Renal cortex interstitium (tissue), 11 donors: ENCODE results near the gene HJV. TPM values are rescaled to one million over a fixed set of nuclear protein-coding genes. Genes with fewer than 3 reads are reported as not detected.
"Not testable (repeated sequence)": the region's sequence is repeated elsewhere in the genome, so short reads cannot be mapped to it uniquely, and the experiment has no call there.

ENCODE experiments used
- DNase-seq, 11 donors: peaks; one replicate each; pipeline ENCODE4 v3.0.0-alpha.2; 2013; ENCODE audit warnings: low read depth in 9 of 11, low spot score in 4 of 11; ENCODE audit errors: extremely low read depth in 1 of 11
- polyA plus RNA-seq, 3 donors: library from polyadenylated mRNA; unstranded; fragments of 120-200 nt; gene quantifications; one replicate each; pipeline ENCODE4 v1.2.1, GENCODE V29; 2013; ENCODE audit not compliant: insufficient read length in 3 of 3

Gene HJV
- polyA plus RNA-seq, 3 donors = 0.15 to 0.20 TPM; not detected in 1

DNA sequence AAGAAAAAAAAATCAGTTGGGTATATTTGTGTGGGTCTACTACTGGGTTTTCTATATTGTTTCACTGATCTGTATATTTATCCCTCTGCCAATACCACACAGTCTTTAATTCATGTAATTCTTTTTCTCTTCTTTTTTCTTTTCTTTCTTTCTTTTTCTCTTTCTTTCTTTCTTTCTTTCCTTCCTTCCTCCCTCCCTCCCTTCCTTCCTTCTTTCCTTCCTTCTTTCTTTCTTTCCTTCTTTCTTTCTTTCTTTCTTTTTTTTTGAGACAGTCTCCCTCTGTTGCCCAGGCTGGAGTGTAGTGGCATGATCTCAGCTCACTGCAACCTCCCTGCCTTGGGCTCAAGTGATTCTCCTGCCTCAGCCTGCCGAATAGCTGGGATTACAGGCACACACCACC lies 5.1 kb upstream of the HJV start:
- not testable (repeated sequence) for DNase-seq

DNA sequence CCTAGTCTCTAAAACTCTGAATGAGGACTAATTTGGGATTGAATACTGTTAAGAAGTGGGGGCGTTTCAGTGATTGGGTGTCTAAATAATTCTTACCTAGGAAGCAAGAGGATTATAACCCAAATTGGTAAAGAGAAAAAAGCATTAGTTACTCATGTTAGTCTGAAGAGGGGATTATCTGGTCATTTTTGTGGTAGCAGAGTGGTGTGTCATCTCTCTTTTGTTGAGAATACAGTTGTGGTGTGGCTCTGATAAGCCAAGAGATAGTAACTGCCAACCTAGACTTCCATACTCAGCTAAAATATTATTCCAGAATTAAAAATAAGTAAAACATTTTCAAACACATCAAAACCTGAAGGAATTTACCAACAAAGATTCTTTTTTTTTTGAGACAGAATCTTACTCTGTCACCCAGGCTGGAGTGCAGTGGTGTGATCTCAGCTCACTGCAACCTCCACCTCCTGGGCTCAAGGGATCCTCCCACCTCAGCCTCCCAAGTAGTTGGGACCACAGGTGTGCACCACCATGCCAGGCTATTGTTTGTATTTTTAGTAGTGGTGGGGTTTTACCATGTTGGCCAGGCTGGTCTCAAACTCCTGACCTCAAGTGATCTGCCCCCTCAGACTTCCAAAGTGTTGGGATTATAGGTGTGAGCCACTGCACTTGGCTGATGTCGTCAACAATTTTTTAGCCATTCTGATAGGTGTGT lies 4.4 kb upstream of the HJV start:
- DNase-seq = not testable (repeated sequence)

DNA sequence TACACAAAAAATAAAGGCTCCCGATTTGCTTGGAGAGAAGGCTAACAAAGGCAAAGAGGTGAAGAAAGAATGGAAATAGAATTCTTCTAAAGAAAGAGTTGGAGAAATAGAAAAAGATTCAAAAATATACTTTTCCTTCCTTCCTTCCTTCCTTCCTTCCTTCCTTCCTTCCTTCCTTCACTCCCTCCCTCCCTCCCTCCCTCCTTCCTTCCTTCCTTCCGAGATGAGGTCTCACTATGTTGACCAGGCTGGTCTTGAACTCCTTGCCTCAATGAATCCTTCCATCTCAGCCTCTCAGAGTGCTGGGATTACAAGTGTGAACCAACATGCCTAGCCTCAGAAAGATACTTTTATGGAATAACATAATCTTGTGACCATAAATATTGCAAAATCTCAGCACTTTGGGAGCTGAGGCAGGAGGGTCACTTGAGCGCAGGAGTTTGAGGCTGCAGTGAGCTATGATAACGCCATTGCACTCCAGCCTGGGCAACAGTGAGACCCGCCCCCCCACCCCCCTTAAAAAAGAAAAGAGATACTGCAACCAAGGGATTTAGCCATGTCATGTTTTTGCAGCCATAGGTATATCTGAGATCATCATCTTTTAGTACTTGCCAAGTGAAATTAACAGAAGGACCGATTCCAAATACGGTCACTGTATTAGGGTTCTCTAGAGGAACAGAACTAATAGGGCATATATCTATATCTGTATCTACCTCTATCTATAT lies 1.0 kb upstream of the HJV start:
- DNase-seq = no peak

DNA sequence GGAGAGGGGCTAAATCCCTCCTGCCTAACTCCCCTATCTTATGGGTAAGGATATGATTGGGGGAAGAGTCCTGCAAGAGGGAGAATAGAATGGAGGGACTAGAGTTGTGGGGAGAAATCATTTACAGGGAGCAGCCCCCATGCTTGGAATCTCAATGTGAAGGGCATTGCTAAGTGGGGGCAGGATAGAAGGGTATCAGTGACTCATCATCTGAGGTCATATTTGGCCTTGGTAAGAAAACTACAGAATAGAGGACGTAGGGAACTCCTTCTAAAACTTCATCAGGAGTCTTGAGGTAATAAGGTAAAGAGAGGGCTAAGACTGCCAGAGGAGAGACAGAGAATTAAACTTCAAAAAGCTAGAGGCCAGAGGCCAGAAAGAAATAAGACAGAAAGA lies 487 bp downstream of the HJV start:
- DNase-seq = no peak

DNA sequence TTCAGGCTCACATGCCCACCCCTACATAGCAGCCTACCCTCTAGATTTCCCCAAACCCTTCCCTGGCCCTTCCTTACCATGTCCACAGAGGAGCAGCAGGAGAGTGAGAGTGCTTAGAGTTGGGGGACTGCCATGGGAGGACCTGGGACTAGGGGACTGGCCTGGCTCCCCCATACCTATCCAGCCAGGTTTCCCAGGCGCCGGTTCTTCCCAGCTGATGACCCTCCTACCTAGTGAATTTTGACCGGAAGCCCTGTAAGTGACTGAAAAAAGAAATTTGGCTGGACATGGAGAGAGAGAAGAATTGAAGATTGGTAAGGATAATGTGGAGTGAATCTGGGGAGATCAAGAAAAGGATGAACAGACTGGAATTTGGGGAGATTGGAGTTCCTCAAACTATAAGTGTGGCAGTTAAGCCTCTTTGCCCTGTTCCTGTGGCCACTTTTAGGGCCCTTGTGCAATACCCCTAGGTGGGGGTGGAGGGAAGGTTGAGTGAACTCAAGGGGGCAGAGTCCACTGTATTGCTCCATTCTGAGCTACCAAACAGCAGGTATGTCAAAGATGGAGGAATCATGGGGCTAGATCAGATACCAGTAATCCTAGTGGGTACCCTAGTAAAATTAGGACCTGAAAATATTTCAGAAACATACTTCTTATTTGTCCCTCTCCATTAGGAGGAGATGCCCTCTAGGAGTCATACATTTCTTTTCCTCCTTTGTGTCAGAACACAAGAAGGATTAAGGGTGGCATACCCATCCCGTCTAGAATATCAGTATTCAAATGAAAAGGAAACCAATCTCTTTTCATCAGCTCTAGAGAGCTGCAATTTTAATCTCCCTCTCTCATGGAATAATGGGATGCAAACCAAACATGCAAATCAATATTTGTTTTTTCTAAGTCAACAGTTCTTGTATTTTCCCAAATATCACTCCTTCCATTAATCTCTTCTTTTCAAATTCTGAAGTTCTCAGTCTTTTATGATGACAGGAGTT lies 1.2 kb downstream of the HJV start:
- DNase-seq = no peak

DNA sequence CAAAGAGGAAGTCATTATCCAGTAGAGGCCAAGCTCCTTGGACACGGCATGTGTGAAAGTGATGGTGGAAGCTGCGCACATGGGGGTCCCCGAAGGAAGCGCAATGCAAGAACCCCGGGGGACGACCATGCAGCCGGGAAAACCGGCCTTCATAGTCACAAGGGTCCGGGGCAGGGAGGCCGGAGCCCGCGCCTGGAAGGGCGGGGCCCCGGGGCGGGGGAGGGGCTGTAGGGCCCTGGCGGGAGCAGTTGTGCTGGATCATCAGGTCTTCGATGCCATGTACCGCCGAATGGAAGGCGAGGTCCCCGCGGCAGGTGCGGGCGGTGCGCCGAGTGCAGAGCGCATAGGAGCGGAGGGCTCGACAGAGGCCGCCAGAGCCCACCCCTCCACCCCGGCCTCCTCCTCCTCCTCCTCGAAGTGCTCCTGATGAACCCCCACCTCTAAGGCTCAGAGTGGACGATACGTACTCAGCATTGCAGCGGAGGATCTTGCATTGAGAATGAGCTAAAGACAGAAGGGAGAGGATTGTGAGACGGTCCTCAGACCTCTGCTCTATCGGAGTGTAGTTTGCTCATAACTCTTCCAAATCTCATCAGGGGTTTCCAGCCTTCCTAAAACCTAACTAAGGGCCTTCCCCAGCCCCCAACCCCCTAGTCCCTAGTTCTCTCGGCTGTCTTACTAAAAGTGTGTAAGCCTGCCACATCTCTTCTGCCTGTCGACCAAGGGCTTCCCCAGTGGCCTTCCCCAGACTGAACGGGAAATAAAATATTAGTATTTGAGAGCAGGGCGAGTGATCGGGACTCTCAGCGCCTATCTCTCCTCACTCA lies 2.1 kb downstream of the HJV start:
- no peak for DNase-seq

DNA sequence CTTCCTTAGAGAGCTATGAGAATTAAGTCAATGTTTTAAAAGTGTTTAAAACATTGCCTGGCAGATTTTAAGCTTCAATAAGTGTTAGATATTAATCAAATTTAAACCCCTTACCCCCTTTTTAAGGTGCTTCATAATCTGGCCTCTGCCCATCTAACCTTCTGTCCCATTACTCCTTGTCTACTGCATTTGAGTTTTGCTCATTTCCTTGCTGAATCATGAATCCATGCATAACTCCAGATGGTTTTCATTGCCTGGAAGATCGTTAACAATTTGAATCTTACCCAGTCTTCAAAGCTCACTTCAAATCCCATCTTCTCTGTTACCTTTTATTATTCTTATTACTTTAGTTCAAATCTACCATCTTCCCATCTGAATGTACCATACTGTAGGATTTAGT lies 4.6 kb downstream of the HJV start:
- DNase-seq = no peak

DNA sequence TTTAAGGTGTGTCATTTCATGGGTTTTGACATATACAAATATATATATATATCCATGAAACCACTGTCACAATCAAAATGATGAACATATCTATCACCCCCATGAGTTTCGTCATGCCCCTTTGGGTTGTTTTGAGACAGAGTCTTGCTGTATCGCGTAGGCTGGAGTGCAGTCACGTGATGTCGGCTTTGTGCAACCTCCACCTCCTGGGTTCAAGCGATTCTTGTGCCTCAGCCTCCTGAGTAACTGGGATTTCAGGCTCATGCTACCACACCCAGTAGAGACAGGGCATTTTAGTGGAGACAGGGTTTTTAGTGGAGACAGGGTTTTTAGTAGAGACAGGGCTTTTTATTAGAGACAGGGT lies 8.0 kb downstream of the HJV start:
- DNase-seq = no peak

DNA sequence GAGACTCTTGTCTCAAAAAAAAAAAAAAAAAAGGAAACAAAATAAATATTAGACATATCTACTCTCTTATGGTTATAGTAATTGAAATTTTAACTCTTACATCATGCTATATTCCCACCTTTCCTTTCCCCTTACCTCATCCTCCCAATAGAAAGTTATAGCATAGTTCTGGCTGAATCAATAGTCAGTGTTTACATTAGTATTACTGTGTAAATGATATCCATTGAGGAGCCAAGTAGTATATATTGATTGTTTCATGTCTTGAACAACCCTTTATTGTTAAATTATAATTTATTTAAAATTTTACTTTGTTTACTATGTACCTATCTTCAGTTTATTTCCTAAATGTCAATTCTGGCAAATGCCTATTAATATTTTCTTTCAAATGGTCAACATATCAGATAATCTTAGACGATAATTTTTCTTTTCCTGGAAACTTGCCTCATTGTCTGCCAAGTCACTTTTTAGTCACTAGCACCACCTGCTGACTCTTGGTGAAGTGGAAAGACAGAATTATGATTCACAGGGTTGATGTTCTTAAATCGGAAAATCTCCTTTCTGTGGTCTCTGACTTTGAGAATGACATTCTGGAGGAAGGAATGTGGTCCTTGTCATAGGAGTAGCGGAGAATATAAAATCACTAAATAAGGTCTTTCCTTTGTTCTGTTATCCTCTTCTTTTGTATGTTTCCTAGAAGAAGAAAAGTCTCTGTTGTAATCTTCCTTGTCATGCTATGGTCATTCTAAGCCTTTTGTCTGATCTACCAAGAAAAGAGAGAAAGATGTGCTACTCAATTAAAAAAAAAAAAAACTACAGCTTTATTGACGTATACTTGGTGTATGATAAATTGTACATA lies 8.6 kb downstream of the HJV start:
- DNase-seq = peak in 3 of 11 donors; percentile 60 to 74 (median 62)

DNA sequence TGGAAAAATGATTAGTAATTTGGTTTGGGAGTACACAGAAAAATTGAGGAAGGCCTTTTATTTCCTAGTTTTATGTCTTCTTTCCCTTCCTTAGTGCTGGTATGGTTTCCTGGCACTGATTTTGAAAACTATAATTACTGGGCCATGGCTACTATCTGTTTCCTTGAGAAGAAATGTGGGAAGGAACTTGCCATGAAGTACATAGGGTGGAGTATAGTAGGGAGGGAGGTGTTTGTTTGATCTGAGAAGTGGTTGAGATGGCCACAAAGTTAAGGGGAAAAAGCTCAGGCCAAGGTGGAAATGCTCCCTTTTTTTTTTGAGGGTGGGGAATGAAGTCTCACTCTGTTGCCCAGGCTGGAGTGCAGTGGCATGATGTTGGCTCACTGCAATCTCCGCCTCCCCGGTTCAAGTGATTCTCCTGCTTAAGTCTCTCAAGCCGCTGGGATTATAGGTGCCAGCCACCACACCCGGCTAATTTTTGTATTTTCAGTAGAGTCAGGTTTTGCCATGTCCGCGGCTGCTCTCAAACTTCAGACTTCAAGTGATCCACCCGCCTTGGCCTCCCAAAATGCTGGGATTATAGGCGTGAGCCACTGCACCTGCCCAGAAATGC lies 11.3 kb downstream of the HJV start:
- DNase-seq = no peak

DNA sequence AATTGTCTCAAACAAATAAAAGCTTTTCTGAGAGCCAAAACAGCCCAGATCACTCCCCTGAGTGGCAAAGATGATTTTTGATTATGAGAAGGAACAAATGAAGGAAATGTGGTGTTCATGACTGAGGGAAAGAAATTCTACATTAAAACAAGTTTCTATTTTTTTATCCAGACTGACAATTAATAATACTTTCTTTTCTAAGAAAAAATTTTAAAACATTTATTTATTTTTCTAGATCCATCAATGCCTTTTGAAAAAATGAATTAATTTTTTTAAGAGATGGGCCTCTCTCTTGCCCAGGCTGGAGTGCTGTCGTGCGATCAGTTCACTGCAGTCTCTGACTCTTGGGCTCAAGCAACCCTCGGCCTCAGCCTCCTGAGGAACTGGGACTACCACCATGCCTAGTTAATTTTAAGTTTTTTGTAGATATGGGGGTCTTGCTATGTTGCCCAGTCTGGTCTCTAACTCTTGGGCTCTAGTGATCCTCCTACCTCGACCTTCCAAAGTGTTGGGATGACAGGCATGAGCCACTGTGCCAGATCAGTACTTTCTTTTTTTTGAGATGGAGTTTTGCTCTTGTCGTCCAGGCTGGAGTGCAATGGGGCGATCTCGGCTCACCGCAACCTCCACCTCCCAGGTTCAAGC lies 13.9 kb downstream of the HJV start:
- no peak for DNase-seq

DNA sequence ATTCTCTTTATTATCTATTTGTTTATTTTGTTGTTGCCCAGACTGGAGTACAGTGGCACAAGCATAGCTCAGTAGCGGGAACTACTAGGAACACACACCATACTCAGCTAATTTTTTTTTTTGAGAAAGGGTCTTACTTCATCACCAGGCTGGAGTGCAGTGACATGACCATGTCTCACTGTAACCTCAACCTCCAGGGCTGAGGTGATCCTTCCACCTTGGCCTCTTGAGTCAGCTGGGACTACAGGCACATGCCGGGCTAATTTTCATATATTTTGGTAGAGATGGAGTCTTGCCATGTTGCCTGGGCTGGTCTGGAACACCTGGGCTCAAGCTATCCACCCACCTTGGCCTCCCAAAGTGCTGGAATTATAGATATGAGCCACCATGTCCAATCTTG lies 19.8 kb downstream of the HJV start:
- DNase-seq = no peak

DNA sequence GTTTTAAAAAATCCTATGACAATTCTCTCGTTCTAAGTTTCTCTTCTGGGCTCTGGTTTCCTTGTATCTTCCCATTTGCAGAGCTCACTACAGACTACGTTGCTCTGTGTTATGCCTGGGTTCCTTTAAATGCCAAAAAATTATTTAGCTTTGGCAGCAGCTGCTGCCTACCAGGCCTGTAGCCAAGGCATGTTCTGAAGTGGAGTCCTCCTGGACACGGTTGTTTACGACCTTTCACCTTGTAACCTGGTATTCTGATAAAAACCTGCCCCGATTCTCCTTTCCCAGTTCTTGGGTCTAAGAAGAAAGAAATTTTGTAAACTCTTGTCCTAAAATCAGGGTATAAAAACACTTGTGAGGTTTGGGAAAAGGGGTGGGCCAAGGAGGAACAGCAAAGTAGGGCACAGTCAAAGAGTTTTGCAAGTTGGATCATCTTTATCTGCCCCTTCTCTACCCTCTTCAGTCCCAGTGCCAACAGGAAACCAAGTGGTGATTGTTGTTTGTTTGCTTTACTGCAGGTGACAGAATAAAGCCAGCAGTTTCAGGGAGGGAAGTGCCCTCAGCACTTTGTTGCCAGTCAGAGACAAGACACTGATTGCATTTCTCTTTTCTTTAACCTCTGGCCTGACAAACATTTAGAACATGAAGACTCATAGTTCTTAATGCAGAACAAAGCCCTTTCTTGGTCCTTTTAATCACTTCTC lies 22.1 kb downstream of the HJV start:
- DNase-seq = no peak

DNA sequence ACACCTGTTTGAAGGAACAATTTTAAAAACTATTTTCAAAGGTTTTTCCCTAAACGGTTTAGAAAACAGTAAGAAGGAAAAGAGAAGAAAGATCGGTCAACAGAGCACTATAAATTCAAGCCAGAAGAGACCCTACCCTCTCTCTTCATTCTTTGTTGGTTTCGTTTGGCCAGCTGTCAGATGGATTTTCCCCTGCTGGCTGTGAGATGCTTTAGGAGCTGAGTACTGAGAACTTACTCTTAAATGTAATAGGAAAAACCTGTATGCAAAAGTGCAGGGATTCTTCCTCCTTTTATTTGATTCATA lies 23.9 kb downstream of the HJV start:
- DNase-seq = no peak

DNA sequence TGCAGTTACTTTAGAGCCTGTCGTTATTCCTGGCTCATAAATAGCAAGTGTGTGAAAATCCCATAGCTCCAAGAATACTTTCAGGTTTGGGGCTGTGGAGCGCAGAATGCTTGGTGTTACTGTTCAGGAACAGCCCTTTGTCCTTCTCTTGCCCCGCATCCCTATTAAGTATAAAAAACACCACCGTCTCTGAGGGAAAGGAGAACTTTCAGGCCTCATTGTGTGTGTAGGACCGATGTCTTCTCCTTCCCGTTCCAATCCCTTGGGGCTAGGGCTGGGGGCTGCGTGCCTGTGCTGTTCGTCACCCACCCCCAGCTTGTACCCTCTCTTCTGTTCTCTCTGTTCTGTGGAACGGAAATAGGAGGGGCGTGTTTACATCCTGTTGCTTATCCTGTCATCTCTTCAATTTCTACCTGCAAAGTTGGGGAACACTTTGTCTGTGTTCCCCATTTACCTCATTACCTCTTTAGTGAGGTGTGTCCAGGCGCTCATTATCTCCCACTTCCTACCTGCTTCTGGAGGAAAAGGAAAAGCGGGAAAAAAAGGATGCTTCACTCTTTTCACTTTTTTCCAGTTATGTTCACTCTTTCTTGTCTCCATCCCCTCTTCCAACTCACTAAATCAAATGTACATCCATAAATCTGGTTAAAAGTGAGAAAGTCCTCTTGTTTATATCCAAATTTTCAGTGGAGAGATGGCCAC lies 24.4 kb downstream of the HJV start:
- no peak for DNase-seq

DNA sequence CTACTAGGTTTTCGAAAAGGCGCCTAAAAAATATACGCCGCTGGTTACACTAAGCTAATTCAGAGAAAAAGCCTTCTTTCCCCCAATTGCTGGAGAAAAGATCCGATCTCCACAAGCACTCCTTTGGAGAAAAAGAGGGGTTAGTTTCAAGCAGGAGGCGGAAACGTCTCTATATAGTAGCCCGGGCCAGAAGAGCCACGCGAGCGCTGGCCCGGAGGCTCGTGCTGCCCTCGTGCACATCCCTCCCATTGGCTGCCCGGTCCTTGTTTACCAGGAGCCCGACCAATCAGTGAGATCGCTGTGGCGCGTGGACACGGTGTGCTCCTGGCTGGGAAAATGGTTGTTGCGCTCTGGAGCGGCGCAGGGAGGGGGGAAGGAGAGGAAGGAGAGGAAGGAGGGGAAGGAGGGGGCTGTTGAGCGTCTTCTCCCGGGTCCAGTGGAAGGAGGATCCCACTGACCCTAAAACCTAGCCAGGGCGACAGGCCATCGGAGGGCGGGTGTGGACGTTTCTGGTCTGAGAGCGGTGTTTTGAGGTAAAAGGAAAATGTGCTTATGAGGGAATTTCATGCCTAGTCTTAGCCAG lies 25.0 kb downstream of the HJV start, which contains the start of gene TXNIP:
TXNIP (minus strand) TSS at position 147 of the 583 bp plus-strand sequence. CDS start 313 bp downstream, outside the sequence.
- DNase-seq = peak; percentile 95 to 99 (median 98)
